Stomach (tissue), 9 donors: ENCODE results near the gene GALP. TPM values are rescaled to one million over a fixed set of nuclear protein-coding genes. Genes with fewer than 3 reads are reported as not detected.

ENCODE experiments used
- DNase-seq, 2 donors: peaks; one replicate each; pipeline versions ENCODE4 v3.0.0 to v3.0.0-alpha.2; 2013 to 2019
- H3K27ac ChIP-seq, 5 donors: fragments of 200-600 bp in 4 of 5; sonication (generic) in 4 of 5; one replicate each; pipeline ENCODE4 v1.5.1; 2013 to 2019; ENCODE audit warnings: mild to moderate bottlenecking in 1 of 5, moderate library complexity in 1 of 5
- H3K27me3 ChIP-seq, 3 donors: fragments of 200-600 bp; sonication (generic); one replicate each; pipeline ENCODE4 v1.5.1; 2017 to 2019; ENCODE audit warnings: mixed run types in 1 of 3
- H3K36me3 ChIP-seq, 4 donors: fragments of 200-600 bp; sonication (generic); 1 replicate in 3 of 4; 2 replicates in 1 of 4; pipeline ENCODE4 v1.5.1; 2016 to 2019
- H3K4me1 ChIP-seq, 4 donors: fragments of 200-600 bp; sonication (generic); one replicate each; pipeline ENCODE4 v1.5.1; 2016 to 2019
- H3K4me3 ChIP-seq, 4 donors: fragments of 200-600 bp; sonication (generic) in 3 of 4; one replicate each; pipeline ENCODE4 v1.5.1; 2016 to 2019; ENCODE audit warnings: mild to moderate bottlenecking in 1 of 4
- H3K9me3 ChIP-seq, 4 donors: fragments of 200-600 bp; sonication (generic); one replicate each; pipeline ENCODE4 v1.5.1; 2016 to 2019
- EP300 ChIP-seq: sonication (generic); formaldehyde crosslinking; IDR thresholded peaks from one replicate; pipeline ENCODE4 v1.6.1; 2017; ENCODE audit warnings: antibody characterized with exemption
- POLR2A ChIP-seq, 4 donors: fragments of 450-650 bp; IDR thresholded peaks; one replicate each; pipeline ENCODE4 v1.6.1; 2016; ENCODE audit warnings: antibody characterized with exemption in 4 of 4, control low read depth in 2 of 4, mild to moderate bottlenecking in 1 of 4, moderate library complexity in 1 of 4
- POLR2AphosphoS5 ChIP-seq, 3 donors: sonication (generic); formaldehyde crosslinking; IDR thresholded peaks; one replicate each; pipeline ENCODE4 v1.6.1; 2016; ENCODE audit warnings: antibody characterized with exemption in 3 of 3
- WGBS, 5 donors: extraction: QIAGEN DNeasy Blood & Tissue Kit in 3 of 5; methylation state at CpG; one replicate each; pipeline versions ENCODE4 v1.1.5 to v1.1.7; 2013 to 2018; 5-methylcytosine and 5-hydroxymethylcytosine counted together
- intact Hi-C: fragments of 100-400 bp; cut with DNase I; formaldehyde crosslinking; loops from one replicate; pipeline ENCODE4 v1.15.1; 2023; ENCODE audit warnings: low total_unique reads
- polyA plus RNA-seq, 3 donors: library from polyadenylated mRNA; stranded (reverse); fragments of 200-250 nt; gene quantifications; one replicate each; pipeline ENCODE4 v1.2.3, GENCODE V29; 2013
- total RNA-seq, 5 donors: library from RNA; depleted of rRNA; stranded (reverse); fragments of >200 nt; gene quantifications; one replicate each; pipeline versions ENCODE4 v1.1.0 to v1.2.3, GENCODE V29; 2014 to 2016
- TF ChIP-seq, protein P1 (sequence below), 7 experiments: fragments of 450-650 bp in 4 of 7; fragments of 200-600 bp in 3 of 7; sonication (generic) in 3 of 7; IDR thresholded peaks; one replicate each; pipeline ENCODE4 v1.5.1; 2016 to 2019; ENCODE audit warnings: antibody characterized with exemption in 7 of 7, control low read depth in 2 of 7, mild to moderate bottlenecking in 1 of 7
- donor health status: healthy with polysubstance abuse.
- donor health status: Bipolar disorder and iron deficiency.
- donor health status: healthy.

The GALP gene
- total and polyA plus RNA-seq, 8 donors, result not detected

DNA sequence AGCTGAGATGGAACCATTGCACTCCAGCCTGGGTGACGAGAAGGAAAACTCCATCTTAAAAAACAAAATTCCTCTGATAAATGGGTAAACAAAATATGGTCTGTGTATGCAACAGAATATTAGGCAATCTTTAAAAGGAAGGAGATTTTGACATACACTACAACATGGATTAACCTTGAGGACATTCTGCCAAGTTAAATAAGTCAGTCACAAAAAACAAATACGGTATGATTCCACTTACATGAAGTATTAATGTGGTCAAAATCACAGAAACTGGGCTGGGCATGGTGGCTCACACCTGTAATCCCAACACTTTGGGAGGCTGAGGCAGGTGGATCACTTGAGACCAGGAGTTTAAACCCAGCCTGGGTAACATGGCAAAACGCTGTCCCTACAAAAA, 37.7 kb upstream of the GALP start:
- peaks cover 37 to 82% (median 57%) of the 10 kb centered on the region in 4 donors for H3K4me1 ChIP-seq
- H3K4me3 ChIP-seq, result no peak overlapping the region
- intact Hi-C loops, result no loop called here
- no peaks in the 10 kb centered on the region for H3K36me3 ChIP-seq
- no peak for DNase-seq
- TF ChIP-seq, protein P1, sequence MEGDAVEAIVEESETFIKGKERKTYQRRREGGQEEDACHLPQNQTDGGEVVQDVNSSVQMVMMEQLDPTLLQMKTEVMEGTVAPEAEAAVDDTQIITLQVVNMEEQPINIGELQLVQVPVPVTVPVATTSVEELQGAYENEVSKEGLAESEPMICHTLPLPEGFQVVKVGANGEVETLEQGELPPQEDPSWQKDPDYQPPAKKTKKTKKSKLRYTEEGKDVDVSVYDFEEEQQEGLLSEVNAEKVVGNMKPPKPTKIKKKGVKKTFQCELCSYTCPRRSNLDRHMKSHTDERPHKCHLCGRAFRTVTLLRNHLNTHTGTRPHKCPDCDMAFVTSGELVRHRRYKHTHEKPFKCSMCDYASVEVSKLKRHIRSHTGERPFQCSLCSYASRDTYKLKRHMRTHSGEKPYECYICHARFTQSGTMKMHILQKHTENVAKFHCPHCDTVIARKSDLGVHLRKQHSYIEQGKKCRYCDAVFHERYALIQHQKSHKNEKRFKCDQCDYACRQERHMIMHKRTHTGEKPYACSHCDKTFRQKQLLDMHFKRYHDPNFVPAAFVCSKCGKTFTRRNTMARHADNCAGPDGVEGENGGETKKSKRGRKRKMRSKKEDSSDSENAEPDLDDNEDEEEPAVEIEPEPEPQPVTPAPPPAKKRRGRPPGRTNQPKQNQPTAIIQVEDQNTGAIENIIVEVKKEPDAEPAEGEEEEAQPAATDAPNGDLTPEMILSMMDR (IDR thresholded peaks at IDR 0.05), result no peak
- peak in 2 of 3 donors; percentile 9 to 38 for TF ChIP-seq POLR2AphosphoS5 (IDR thresholded peaks at IDR 0.05)
- no peaks in the 10 kb centered on the region for H3K9me3 ChIP-seq
- peak overlapping the region; percentile 81 to 97 (median 87) for H3K27ac ChIP-seq
- H3K27me3 ChIP-seq, result no peaks in the 10 kb centered on the region
- WGBS, 5 donors, result 29 to 41% (median 34%) methylated on average over 3 of the region's 3 CpGs

DNA sequence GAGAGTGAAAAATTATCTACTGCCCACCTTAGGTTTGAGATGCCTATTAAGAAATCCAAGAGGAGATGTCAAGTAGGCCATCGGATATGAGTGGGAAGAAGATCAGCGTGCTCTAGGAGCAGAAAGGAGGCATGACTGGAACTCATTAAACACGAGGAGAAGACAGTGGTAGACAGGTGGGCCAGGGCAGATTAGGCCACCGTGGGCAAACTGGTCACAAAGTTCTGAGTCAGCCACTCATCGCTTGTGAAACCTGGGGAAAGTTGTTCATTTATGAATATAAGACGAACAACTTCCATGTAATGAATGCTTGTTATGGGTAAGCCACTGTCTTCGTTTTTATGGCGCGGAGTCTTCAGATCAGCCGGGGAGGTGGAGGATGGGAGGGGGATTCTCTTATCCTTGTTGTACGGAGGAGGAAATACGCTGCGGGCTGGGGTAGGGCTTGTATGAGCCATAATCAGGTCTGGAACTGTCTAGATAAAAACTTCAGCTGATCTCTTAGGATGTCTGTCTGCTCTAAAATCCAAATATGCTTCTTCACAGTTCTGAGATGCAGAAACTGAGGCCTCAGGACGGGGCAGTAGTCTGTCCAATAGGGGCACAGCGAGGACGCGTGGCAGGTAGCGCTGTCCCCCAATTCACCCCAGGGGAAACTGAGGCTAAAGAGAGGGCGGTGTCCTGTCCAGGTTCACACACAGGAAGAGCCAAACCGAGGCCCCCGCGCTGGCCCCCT, 35.8 kb upstream of the GALP start:
- peak in 1 of 2 donors; percentile 38 for DNase-seq
- Histone ChIP-seq H3K4me1 (peaks cover 52 to 89% (median 73%) of the 10 kb centered on the region in 4 donors), H3K36me3 (no peaks in the 10 kb centered on the region), H3K9me3 (no peaks in the 10 kb centered on the region), H3K27ac (peak overlapping the region; percentile 87 to 97 (median 95)), H3K27me3 (no peaks in the 10 kb centered on the region), H3K4me3 (peak overlapping the region; percentile 54 to 65 (median 60))
- TF ChIP-seq POLR2A (IDR thresholded peaks at IDR 0.05) (no peak), EP300 (no peak), POLR2AphosphoS5 (IDR thresholded peaks at IDR 0.05) (no peak)
- TF ChIP-seq, protein P1 (IDR thresholded peaks at IDR 0.05), result no peak
- intact Hi-C loops, result no loop called here
- 26 to 45% (median 29%) methylated on average over 15 to 22 of the region's 22 CpGs for WGBS, 5 donors

DNA sequence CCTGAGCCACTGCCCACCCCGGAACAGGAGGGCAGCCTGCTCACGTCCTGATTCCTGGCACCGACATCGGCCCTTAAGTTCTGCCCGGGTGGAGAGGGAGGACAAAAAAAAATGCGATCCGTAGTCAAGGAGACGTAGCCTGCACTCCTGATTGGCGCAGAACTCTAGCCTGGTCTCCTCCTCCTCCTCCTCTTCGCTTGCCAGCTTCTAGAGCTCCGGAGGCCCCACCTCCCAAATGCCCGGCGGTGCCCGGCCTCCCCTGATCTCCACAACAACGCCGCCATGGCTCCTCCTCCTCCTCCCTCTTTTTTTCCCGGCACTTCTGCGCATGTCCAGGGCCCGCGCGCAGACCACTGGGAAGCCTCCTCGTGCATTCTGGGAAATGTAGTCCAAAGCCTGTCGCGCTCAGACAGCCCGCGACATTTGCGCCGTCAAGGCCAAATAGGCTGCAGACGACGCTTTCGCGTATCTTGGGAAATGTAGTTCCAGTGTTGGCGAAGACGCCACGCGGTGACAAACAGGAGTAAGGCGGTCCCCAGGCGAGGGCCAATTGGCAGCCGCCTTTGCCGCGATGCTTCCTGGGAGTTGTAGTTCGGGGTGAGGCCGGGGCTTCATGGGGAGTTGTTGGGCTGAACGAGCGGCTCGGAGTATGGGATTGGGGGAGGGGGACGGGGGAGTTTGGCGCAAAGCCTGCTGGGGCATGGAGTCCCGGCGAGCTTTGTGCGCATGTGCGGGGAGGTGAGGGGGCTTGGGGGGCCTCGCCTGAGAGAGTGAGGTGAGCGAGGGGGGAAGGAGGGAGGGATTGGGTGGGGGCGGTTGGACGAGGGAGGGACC, 35.0 kb upstream of the GALP start, which contains the start of gene ZNF444:
Gene ZNF444 (plus strand): TSS at position 705 of the 834 bp plus-strand sequence. CDS start 5,625 bp downstream, outside the sequence.
- Histone ChIP-seq H3K27me3 (no peaks in the 10 kb centered on the region), H3K27ac (peak within 1 kb of the TSS; percentile 87 to 97 (median 95)), H3K4me1 (peaks cover 52 to 88% (median 76%) of the 10 kb centered on the region in 4 donors), H3K36me3 (peaks cover 0 to 4% (median 0%) of the 10 kb centered on the region in 4 donors), H3K4me3 (peak within 1 kb of the TSS; percentile 54 to 65 (median 60)), H3K9me3 (no peaks in the 10 kb centered on the region)
- 0 to 2% (median 1%) methylated on average over 41 to 56 of the region's 56 CpGs for WGBS, 5 donors
- intact Hi-C loops, result no loop called here
- TF ChIP-seq EP300, result no peak
- peak in 2 of 4 donors; percentile 35 to 57 for TF ChIP-seq POLR2A (IDR thresholded peaks at IDR 0.05)
- TF ChIP-seq POLR2AphosphoS5 (IDR thresholded peaks at IDR 0.05), result peak; percentile 42 to 91 (median 84)
- TF ChIP-seq, protein P1 (IDR thresholded peaks at IDR 0.05), result no peak
- DNase-seq, result peak; percentile 99 to 100

DNA sequence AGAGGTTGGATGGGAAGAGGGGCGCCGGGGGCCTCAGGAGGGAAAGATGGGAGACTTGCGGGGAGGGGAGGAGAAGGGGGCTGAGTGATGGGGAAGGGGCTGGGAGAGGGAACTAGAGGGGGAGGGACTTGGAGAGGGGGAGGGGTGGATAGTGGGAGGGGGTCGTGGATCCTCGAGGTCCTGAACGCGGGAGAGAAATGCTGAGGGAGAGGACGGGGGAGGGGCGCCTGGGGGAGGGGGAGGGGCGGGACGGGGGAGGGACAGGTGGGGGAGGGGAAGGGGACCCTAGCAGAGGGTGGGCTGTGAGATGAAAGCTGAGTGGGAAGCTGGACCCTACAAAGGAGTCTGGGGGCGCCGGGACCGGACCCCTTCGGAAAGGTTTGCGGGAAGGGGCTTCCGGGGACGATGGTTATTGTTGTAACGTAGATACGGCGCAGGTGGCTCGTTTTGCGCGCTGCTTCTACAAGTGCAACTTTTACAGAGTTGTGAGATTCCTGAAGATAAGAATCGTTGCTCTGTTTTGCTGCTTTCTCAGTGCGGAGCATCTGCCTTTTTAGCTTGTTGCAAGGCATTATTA, 34.3 kb upstream of the GALP start:
- Histone ChIP-seq H3K4me3 (peak overlapping the region; percentile 54 to 65 (median 60)), H3K9me3 (no peaks in the 10 kb centered on the region), H3K4me1 (peaks cover 50 to 87% (median 73%) of the 10 kb centered on the region in 4 donors), H3K27me3 (no peaks in the 10 kb centered on the region), H3K27ac (peak overlapping the region; percentile 87 to 97 (median 95)), H3K36me3 (peaks cover 0 to 11% (median 5%) of the 10 kb centered on the region in 4 donors)
- TF ChIP-seq EP300, result no peak
- TF ChIP-seq POLR2A (IDR thresholded peaks at IDR 0.05), result no peak
- TF ChIP-seq, protein P1 (IDR thresholded peaks at IDR 0.05), result no peak
- no peak for TF ChIP-seq POLR2AphosphoS5 (IDR thresholded peaks at IDR 0.05)
- DNase-seq, result peak in 1 of 2 donors; percentile 65
- WGBS, 5 donors, result 1 to 4% (median 2%) methylated on average over 18 to 26 of the region's 26 CpGs
- intact Hi-C loops, result no loop called here
